WTC11 (cell line): ENCODE results near the gene TSHZ3. TPM values are rescaled to one million over a fixed set of nuclear protein-coding genes. Genes with fewer than 3 reads are reported as not detected.

Experiments used
- ATAC-seq: fragments of 200-7000 bp; cut with Tn5 transposase; 2 replicates; pipeline ENCODE4 v1.10.0; 2021; ENCODE audit warnings: mild to moderate bottlenecking, moderate library complexity
- CTCF ChIA-PET: fragments of 300-600 bp; sonication (Branson Sonifier 250); formaldehyde crosslinking; loops from one replicate; lab custom pipeline; 2021; ENCODE audit warnings: antibody characterized with exemption; lab: Charles Lee
- POLR2A ChIA-PET: fragments of 350-600 bp; sonication (Branson Sonifier 250); formaldehyde crosslinking; loops from one replicate; lab custom pipeline; 2021; ENCODE audit warnings: antibody characterized with exemption; lab: Charles Lee
- DNase-seq: peaks from one replicate; pipeline ENCODE4 v3.0.0; 2021; ENCODE audit warnings: low spot score
- H3K27ac Mint-ChIP-seq: 2 replicates; pipeline ENCODE4 v1.8.0; 2021; ENCODE audit warnings: mixed read lengths
- H3K27me3 Mint-ChIP-seq: 2 replicates; pipeline ENCODE4 v1.8.0; 2021; ENCODE audit warnings: low read depth, mild to moderate bottlenecking, moderate library complexity, mixed read lengths
- H3K36me3 Mint-ChIP-seq: 2 replicates; pipeline ENCODE4 v1.8.0; 2021; ENCODE audit warnings: mixed read lengths
- H3K4me1 Mint-ChIP-seq: 2 replicates; pipeline ENCODE4 v1.8.0; 2022; ENCODE audit warnings: mixed read lengths
- H3K4me3 Mint-ChIP-seq: 2 replicates; pipeline ENCODE4 v1.8.0; 2021; ENCODE audit warnings: mild to moderate bottlenecking, moderate library complexity, mixed read lengths
- H3K9me3 Mint-ChIP-seq: 2 replicates; pipeline ENCODE4 v1.8.0; 2021; ENCODE audit warnings: mixed read lengths
- AFF4 ChIP-seq: sonication (generic); formaldehyde crosslinking; IDR thresholded peaks from 2 replicates; pipeline ENCODE4 v1.8.1; 2023; ENCODE audit warnings: mild to moderate bottlenecking, missing genetic modification reagents, borderline replicate concordance
- ATF2 ChIP-seq: sonication (generic); formaldehyde crosslinking; IDR thresholded peaks from 2 replicates; pipeline ENCODE4 v1.8.1; 2022; ENCODE audit warnings: low read depth, missing genetic modification reagents, borderline replicate concordance
- CBFB ChIP-seq: sonication (generic); formaldehyde crosslinking; IDR thresholded peaks from 2 replicates; pipeline ENCODE4 v1.8.1; 2022; ENCODE audit warnings: mild to moderate bottlenecking, low read depth, missing genetic modification reagents
- CREB1 ChIP-seq: sonication (generic); formaldehyde crosslinking; IDR thresholded peaks from 2 replicates; pipeline ENCODE4 v1.8.0; 2023; ENCODE audit warnings: mild to moderate bottlenecking, missing genetic modification reagents
- CREM ChIP-seq: sonication (generic); formaldehyde crosslinking; IDR thresholded peaks from 2 replicates; pipeline ENCODE4 v1.8.1; 2022; ENCODE audit warnings: mild to moderate bottlenecking, missing genetic modification reagents, moderate library complexity
- EMX1 ChIP-seq: fragments of 250-450 bp; sonication (Bioruptor Pico); IDR thresholded peaks from 2 replicates; pipeline ENCODE4 v1.8.0; 2021; ENCODE audit warnings: mild to moderate bottlenecking
- ERG ChIP-seq: fragments of 250-450 bp; sonication (Bioruptor Pico); IDR thresholded peaks from 2 replicates; pipeline ENCODE4 v1.8.0; 2021; ENCODE audit warnings: mild to moderate bottlenecking
- ETV6 ChIP-seq: sonication (generic); formaldehyde crosslinking; IDR thresholded peaks from 2 replicates; pipeline ENCODE4 v1.8.1; 2022; ENCODE audit warnings: mild to moderate bottlenecking, missing genetic modification reagents
- FOXK1 ChIP-seq: sonication (generic); formaldehyde crosslinking; IDR thresholded peaks from 2 replicates; pipeline ENCODE4 v1.8.0; 2022; ENCODE audit warnings: mild to moderate bottlenecking, moderate library complexity, missing genetic modification reagents
- FOXP4 ChIP-seq: sonication (generic); formaldehyde crosslinking; IDR thresholded peaks from 2 replicates; pipeline ENCODE4 v1.8.0; 2022; ENCODE audit warnings: mild to moderate bottlenecking, missing genetic modification reagents
- GRHL2 ChIP-seq: fragments of 250-450 bp; sonication (Bioruptor Pico); IDR thresholded peaks from 2 replicates; pipeline ENCODE4 v1.8.0; 2022; ENCODE audit warnings: mild to moderate bottlenecking, moderate library complexity; ENCODE audit not compliant: insufficient replicate concordance, severe bottlenecking
- IRF2 ChIP-seq: sonication (generic); formaldehyde crosslinking; IDR thresholded peaks from 2 replicates; pipeline ENCODE4 v1.8.0; 2022; ENCODE audit warnings: low read depth, missing genetic modification reagents, borderline replicate concordance
- JAZF1 ChIP-seq: fragments of 250-450 bp; sonication (Bioruptor Pico); IDR thresholded peaks from 2 replicates; pipeline ENCODE4 v1.9.0; 2021; ENCODE audit warnings: moderate library complexity, mild to moderate bottlenecking, inconsistent platforms
- JUN ChIP-seq: sonication (generic); formaldehyde crosslinking; IDR thresholded peaks from 2 replicates; pipeline ENCODE4 v1.8.0; 2023; ENCODE audit warnings: mild to moderate bottlenecking, missing genetic modification reagents
- MAX ChIP-seq: sonication (generic); formaldehyde crosslinking; IDR thresholded peaks from 2 replicates; pipeline ENCODE4 v1.8.0; 2022; ENCODE audit warnings: mild to moderate bottlenecking, missing genetic modification reagents
- NFE2L1 ChIP-seq: sonication (generic); formaldehyde crosslinking; IDR thresholded peaks from 2 replicates; pipeline ENCODE4 v1.8.1; 2023; ENCODE audit warnings: missing genetic modification reagents
- NR3C1 ChIP-seq: sonication (generic); formaldehyde crosslinking; conservative IDR thresholded peaks from 2 replicates; pipeline ENCODE4 v1.8.1; 2023; ENCODE audit warnings: low read depth, mild to moderate bottlenecking, missing genetic modification reagents
- STAT6 ChIP-seq: sonication (generic); formaldehyde crosslinking; conservative IDR thresholded peaks from 2 replicates; pipeline ENCODE4 v1.8.1; 2023; ENCODE audit warnings: mild to moderate bottlenecking, low read depth, missing genetic modification reagents, moderate library complexity
- USF2 ChIP-seq: sonication (generic); formaldehyde crosslinking; IDR thresholded peaks from 2 replicates; pipeline ENCODE4 v1.8.1; 2023; ENCODE audit warnings: mild to moderate bottlenecking, missing genetic modification reagents, moderate library complexity
- ZBTB21 ChIP-seq: sonication (generic); formaldehyde crosslinking; IDR thresholded peaks from 2 replicates; pipeline ENCODE4 v1.8.1; 2023; ENCODE audit warnings: mild to moderate bottlenecking, missing genetic modification reagents, borderline replicate concordance
- ZNF121 ChIP-seq: sonication (generic); formaldehyde crosslinking; IDR thresholded peaks from 2 replicates; pipeline ENCODE4 v1.8.0; 2023; ENCODE audit warnings: missing genetic modification reagents
- ZNF138 ChIP-seq: sonication (generic); formaldehyde crosslinking; conservative IDR thresholded peaks from 2 replicates; pipeline ENCODE4 v1.8.1; 2022; ENCODE audit warnings: mild to moderate bottlenecking, moderate library complexity, missing genetic modification reagents
- ZNF423 ChIP-seq: fragments of 250-450 bp; sonication (Bioruptor Pico); IDR thresholded peaks from 2 replicates; pipeline ENCODE4 v2.1.2; 2022; ENCODE audit warnings: mild to moderate bottlenecking, moderate library complexity
- total RNA-seq: library from RNA; stranded (reverse); gene quantifications from 3 replicates; pipeline ENCODE4 v1.2.3, GENCODE V29; 2021

The TSHZ3 gene
- total RNA-seq, 1 experiment from 2014 or later: 21.4 TPM

- no peaks in the 10 kb centered on the region for H3K9me3 Mint-ChIP-seq
- no peaks in the 10 kb centered on the region; the same call in 1 of the 2 replicates for H3K27me3 Mint-ChIP-seq
- ATAC-seq (no peak), DNase-seq (no peak)
- no peak overlapping the region for H3K27ac Mint-ChIP-seq
- POLR2A ChIA-PET: interaction anchor here (1.0 kb wide), 1 partner anchor 553 kb away, joined by 3 read pairs; no protein-coding TSS in a partner anchor
- TF ChIP-seq ZNF138 (CRISPR knock-in tag): no peak
- TF ChIP-seq ZNF121 (CRISPR knock-in tag): no peak
- no peak for TF ChIP-seq CREM (CRISPR knock-in tag)
- TF ChIP-seq ERG: no peak
- TF ChIP-seq ZNF423 (CRISPR knock-in tag): no peak
- no peak for TF ChIP-seq ETV6 (CRISPR knock-in tag)
- TF ChIP-seq JUN (CRISPR knock-in tag): no peak
- TF ChIP-seq MAX: no peak
- peaks cover 46% of the 10 kb centered on the region for H3K4me1 Mint-ChIP-seq
- H3K36me3 Mint-ChIP-seq: no peaks in the 10 kb centered on the region
- no peak overlapping the region for H3K4me3 Mint-ChIP-seq
- CTCF ChIA-PET: interaction anchor here (1.1 to 1.3 kb wide), 2 partner anchors 84 to 200 kb away, joined by 5 to 6 read pairs; no protein-coding TSS in a partner anchor
Measured at GRCh38 chr19:31254180-31254551, 95.1 kb downstream of the TSHZ3 start.

- H3K9me3 Mint-ChIP-seq: no peaks in the 10 kb centered on the region
- H3K4me1 Mint-ChIP-seq: peaks cover 43% of the 10 kb centered on the region
- ChIA-PET CTCF (no interaction called here), POLR2A (no interaction called here)
- no peaks in the 10 kb centered on the region for H3K36me3 Mint-ChIP-seq
- H3K4me3 Mint-ChIP-seq: no peak overlapping the region
- ATAC-seq: no peak
- no peaks in the 10 kb centered on the region; the same call in 1 of the 2 replicates for H3K27me3 Mint-ChIP-seq
- DNase-seq: no peak
- H3K27ac Mint-ChIP-seq: no peak overlapping the region
- TF ChIP-seq FOXP4 (CRISPR knock-in tag) (no peak), JUN (CRISPR knock-in tag) (no peak), ATF2 (no peak), EMX1 (CRISPR knock-in tag) (no peak), GRHL2 (CRISPR knock-in tag) (no peak), NR3C1 (CRISPR knock-in tag) (no peak), AFF4 (no peak), CREB1 (CRISPR knock-in tag) (no peak), NFE2L1 (CRISPR knock-in tag) (no peak), USF2 (CRISPR knock-in tag) (no peak), JAZF1 (no peak), STAT6 (no peak), FOXK1 (CRISPR knock-in tag) (no peak), ZBTB21 (CRISPR knock-in tag) (no peak), CBFB (CRISPR knock-in tag) (no peak), IRF2 (CRISPR knock-in tag) (no peak)
Measured at GRCh38 chr19:31253526-31254179, 95.6 kb downstream of the TSHZ3 start.
